HG03175 (cell line): Measurements from ENCODE around the gene GABBR2.
"Not testable (repeated sequence)": the region's sequence is repeated elsewhere in the genome, so short reads cannot be mapped to it uniquely, and the experiment has no call there.

Experiments
- ATAC-seq: cut with Tn5 transposase; IDR thresholded peaks from one replicate; pipeline ENCODE4 v1.9.1; 2021; ENCODE audit warnings: mild to moderate bottlenecking, moderate library complexity; ENCODE audit not compliant: unreplicated experiment

The GABBR2 gene

DNA sequence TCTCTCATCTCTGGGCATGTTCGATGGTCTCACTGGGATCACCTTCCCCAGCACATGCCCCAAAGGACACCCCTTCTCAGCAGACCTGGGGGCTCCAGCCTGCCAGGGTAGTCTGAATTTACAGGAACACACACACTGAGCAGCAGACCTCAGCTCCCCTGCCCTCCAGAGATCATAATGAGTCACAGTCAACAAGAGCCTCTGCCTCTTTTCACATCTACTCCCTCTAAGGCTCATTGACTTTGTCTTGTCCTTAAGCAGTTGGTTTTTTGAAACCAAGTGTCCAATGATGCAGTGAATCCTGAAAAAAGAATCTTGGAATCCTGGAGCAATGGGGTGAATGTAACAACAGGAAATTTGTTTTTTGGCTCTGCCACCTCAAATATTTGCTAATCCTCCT lies 20.8 kb downstream of the GABBR2 start:
- no peak for ATAC-seq

DNA sequence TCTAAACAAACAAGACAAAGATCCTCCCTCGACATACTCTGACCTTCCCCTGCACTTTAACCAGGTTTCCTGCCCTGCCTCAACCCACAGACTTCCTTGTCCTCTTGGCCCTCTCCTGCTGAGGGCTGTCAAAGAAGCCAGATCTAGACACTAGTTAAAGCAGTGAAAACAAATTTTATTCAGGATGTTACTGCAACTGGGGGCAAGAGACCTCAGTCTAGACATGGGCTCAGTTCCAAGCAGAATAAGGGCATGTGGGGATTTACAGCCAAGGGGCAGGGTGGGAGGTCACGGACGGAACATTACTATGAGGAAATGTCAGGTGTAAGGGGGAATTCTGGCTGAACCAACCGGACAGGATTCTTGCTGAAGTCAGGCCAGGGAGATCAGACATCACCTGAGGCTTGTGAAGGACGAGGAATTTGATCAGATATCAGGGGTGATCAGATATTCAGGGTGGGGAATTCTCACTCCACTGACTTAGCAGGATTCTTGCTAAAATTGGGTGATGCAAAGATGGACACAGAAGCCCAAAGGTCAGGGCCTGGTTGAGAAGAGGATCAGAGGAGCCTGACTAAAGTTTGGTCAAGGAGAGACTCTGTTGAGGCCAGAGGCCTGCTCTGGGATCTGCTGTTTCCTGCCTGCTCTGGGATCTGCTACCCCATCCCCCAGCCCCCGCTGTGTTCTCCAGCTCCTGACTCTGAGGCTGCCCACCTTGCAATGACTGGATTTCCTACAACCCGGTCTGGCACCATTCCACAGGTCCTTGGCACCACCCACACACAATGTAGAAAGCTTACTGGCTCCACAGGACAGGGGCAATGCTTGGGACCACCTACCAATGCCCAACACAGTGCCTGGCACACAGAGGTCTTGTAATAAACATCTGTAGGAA lies 21.5 kb downstream of the GABBR2 start:
- no peak for ATAC-seq

DNA sequence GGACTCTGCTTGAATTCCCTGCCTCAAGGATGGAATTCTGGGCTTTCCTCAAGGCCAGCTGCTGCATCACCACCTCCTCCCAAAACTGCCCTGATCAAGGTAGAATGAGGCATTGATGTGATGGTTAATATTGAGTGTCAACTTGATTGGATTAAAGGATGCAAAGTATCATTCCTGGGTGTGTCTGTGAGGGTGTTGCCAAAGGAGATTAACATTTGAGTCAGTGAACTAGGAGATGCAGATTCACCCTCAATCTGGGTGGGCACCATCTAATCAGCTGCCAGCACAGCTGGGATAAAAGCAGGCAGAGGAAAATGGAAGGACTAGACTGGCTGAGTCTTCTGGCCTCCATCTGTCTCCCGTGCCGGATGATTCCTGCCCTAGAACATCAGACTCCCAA lies 23.9 kb downstream of the GABBR2 start:
- not testable (repeated sequence) for ATAC-seq

DNA sequence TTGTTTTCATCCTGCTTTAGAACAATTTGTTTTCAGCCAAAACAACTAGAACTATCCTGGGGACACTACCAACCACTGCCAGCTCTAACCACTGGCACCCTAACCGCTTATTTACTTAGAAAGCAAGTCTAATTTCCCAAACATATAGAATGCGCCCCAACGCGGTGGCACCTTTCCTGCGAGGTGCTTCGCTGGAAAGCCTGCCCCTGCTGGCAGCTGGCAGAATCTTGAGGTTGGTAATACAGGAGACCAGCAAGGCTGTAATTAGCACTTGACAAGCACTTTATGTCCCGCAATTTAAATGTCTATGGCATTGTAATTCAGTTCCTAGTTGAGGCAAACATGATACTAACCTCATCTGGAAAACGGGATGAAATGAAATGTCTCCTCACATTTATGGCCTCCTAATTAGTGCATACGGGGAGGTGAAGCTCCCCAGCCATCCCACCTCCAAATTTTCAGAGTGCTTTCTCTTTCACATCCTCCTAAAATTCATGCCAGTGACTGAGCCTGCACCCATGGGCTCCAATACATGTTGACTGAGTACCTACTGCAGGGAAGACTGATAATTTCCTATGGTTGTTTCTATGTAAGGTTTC lies 30.4 kb downstream of the GABBR2 start:
- no peak for ATAC-seq

DNA sequence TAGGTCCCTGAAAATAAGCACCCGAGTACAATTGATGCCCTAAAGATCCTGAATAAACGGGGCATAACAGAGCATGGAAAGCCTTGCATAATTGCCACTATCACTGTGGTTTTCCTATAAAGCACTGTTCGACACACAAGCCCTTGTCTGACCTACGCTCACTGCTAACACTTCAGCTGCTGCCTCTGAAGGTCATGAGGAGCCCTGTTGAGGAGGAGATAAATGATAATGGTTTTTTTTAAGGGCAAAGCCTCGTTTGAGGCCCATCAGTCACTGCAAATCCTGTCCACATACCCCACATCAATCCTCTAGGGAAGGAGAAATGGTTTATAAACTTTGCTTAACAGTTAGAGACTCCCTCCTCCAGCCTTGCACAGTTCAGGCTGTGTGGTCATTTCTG lies 35.1 kb downstream of the GABBR2 start:
- no peak for ATAC-seq

DNA sequence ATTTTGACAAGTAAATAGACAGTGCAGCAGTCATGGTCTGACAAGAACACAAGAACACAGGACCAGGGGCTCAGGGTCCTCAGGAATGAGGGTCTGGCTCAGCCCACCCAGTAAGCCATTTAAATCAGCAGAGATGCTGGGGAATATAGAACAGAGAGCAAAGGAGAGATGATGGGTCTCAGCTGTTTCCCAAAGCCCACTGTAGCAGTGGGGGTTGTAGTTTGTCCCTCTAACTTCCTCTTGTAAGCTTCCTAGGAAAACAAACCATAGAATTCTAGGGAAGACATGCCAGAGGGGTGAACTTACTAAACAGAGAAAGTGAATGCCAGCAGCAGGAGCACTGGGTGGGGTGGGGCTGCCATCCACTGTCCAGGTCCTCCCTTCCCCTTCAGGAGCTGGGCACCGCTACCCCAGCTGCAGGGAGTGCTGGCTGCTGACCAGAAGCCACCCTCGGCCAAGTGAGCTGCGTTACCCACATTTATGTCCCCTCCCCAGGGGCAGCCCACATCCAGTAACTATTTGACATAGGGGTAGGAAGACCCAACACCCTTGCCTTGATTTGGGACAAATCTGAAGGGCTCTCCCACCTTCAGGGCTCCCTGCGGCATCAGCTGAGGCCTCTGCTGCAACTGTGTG lies 41.6 kb downstream of the GABBR2 start:
- no peak for ATAC-seq

DNA sequence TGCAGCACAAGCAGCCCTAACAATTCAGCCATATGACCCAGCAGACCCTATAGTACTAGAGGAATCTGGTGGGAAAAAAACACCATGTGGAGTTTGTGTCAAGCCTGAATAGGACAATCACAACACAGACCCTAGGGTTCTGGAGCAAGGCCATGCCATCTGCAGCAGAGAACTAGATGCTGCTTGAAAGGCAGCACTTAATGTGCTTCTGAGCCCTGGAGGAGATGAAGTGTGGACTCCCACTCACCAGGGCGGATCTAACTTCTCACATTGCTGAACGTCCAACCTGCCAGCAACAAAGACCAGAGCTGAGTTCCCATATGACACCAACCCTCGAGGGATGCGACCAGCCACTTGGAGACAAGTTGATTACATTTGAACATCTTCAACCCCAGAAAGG lies 43.2 kb downstream of the GABBR2 start:
- ATAC-seq, result no peak

DNA sequence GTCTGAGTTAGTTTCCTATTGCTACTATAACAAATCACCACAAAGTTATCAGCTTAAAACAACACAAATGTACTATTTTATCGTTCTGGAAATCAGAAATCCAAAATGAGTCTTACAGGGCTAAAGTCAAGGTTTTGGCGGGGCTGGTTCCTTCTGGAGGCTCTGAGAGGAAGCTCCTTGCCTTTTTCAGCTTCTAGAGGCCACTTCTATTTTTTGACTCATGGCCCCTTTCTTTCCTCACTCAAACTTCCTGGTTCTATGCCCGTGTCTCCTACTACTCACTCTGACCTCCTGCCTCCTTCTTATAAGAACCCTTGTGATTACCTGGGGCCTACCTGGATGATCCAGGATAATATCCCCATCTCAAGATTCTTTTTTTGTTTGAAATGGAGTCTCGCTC lies 48.2 kb downstream of the GABBR2 start:
- ATAC-seq, result no peak

DNA sequence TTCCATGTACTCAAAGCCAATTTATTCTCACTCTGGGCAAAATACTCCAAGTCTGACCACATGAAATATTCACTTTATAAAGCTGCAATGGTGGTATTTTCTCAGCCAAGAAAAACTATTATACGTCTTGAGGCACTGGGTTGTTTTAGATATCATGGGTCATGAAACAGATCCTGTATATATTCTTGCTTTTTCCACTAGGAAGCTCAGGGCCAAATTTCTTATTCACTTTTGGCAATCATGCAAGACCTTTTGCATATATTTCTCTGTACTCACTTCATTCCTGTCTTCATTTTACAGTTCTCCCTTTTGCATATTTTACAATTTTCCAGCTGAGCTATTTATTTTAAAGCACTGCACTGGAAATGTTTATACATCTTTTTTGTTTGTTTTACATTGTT lies 49.8 kb downstream of the GABBR2 start:
- ATAC-seq, result no peak

DNA sequence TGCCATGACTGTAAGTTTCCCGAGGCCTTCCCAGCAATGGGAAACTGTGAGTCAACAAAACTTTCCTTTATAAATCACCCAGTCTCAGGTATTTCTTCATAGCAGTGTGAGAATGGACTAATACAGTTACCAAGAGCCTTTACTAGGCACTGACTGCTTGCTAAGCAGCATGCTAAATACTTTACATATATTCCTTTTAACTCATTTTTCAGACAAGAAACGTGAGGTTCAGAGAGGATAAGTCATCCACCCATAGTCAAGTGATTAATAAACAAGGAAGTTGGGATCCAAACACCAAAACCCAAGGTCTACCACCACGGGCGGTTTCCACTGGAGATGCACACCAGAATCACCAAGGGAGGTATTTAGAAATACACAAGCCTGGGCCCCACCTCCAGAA lies 50.8 kb downstream of the GABBR2 start:
- ATAC-seq, result no peak

DNA sequence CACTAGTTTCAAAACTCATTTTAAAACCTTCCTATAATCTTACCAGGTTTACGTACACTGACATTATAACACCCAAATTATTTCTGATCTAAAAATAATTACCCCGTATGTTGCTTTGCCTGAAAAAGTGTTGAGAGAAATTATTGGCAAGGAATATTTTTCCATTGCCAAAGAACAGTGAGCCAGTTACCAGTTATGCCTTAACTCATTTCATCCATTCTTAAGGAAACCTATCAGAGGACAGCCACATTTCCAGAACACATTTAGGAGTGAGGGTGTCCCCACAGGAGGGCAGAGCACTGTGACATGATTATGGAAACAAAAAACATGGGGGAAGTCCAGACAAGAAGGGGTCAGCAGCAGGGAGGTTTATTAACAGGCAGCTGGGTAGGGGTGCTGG lies 52.2 kb downstream of the GABBR2 start:
- ATAC-seq, result no peak

DNA sequence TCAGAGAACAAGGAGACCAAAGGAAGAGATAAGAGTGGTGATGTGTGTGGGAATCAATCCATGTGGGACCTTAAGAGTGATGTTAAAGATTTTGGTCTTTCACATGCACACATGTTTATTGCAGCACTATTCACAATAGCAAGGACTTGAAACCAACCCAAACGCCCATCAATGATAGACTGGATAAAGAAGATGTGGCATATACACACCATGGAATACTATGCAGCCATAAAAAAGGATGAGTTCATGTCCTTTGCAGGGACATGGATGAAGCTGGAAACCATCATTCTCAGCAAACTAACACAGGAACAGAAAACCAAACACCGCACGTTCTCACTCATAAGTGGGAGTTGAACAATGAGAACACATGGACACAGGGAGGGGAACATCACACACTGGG lies 53.3 kb downstream of the GABBR2 start:
- not testable (repeated sequence) for ATAC-seq

DNA sequence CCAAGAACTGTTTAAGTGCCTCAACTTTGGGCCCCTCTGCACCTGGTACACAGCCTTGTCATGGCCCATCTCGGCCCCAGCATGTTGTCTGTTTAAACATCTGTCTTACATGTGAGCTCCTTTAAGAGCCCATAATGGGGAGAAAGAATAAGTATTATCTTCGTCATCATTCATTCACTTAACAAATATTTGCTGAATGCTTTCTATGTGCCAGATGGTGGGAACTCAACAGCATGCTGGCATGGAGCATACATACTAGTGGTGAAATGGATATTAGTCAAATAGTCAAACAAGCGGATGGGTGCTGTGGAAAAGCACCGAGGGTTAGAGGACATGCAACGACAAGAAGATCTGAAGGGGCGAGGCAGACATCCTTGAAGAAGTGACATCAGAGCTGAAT lies 54.5 kb downstream of the GABBR2 start:
- no peak for ATAC-seq

DNA sequence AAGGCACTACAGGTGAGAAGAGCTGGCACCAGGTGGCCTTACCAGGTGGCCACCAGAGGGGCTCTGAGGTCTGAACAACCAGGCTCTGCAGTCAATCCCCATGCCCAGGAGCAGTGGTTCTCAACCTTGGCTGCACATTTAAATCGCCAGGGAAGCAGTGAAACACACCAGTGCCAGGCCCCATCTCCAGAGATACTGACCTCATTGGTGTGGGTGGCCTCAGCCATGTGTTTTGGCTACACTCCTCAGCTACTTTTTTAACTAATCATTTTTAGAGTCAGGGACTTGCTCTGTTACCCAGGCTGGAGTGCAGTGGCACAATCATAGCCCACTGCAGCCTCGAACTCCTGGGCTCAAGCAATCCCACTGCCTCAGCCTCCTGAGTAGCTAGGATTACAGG lies 56.0 kb downstream of the GABBR2 start:
- no peak for ATAC-seq

DNA sequence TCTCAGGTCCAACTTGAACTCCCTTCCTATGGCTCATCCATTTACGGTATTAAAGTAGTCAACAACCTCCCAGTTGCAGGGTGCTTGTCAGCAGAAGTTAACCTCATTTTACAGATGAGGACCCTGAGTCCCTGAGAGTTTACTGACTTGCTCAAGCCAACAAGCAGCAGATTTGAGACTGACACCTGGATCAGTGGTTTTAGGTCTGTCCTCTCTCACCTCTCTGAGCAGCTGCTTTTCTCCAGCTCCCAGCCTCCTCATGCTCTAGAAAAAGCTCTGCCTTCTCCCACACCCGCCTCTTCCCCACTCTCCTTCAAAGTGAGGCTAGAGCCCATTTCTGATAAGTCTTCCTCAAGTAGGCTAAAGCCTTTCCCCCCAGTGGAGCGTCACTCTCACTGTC lies 56.4 kb downstream of the GABBR2 start:
- ATAC-seq, result no peak

DNA sequence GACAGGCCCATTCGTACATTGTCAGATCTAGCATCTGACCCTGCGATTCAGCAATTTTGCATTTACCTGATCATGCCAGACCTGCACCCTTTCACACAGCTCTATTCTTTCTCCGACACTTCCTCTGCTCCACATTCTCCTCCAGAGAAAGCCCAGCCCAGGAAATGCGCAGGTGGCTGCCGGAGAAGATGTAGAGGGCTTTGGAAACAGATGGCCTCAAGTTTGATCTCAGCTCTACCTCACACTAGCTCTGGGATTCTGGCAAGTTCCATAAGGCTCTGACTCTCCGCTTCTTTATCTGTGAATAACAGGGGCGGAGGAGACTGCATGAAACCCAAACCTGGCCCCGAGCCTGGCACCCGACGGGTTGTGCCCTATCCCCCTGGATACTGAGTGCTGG lies 61.5 kb downstream of the GABBR2 start:
- ATAC-seq, result no peak

DNA sequence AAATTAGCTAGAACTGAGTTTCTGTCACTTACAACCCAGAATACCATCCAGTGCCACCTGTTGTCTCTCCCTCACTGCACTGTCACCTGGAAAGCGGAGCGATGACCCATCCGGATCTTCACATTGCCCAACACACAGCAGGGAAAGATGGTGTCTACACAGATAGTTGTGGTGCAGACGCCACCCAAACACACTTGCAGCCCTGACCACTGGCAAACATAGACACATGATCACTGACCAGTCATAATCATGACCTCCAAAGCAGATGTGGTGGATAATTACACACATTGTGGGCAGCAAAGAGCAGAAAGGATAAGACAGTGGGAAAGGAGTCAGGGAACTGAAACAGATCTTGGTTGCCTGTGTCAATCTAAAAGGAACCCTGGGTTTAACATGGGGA lies 64.7 kb downstream of the GABBR2 start:
- ATAC-seq, result no peak

DNA sequence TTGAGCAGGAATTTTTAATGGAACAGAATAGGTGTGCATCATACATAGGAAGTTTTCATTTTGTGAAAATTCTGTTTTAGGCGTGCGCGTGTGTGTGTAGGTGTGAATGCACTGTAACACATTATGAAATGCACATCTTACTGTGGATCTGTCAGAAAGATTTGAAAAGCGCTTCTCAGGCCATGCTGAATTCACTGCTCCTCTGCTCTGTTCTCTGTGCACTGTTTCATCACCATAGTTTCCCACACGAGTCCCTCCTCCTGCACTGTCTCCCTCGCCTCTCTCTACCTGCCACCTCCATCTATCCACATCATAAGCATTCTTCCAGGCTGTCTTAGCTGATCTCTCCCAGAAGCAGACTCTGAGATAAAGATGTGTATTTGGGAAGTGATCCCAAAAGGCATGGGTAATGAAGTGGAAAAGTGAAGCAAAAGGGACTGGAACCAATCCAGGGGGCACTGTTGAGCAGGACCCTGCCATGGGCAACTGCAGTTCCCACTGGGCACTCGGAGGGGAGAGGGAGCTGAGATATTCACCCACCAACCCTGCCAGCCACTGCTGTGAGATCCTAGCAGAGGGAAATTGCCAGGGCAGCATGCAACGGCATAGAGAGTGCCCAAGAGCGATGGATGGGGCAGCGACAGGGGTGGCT lies 65.9 kb downstream of the GABBR2 start:
- ATAC-seq, result no peak

DNA sequence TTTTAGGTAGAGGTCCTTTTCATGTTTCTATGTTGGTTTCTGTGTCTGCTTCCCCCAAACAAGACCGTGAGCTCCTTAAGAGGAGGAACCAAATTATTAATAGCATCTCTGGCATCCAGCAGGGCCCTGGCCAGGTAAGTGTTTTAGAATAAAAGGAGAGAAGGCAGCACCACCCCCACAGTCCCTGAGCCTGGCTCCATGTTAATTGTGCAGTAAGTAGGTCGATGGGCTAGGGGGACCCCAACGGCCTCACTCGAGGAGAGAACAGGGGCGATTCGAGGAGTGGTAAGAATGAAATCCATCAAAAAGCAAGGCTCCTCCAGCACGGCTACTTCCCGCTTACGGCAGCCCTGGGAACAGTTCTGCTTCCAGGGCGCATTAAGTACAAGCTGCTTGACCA lies 67.0 kb downstream of the GABBR2 start:
- ATAC-seq, result no peak

DNA sequence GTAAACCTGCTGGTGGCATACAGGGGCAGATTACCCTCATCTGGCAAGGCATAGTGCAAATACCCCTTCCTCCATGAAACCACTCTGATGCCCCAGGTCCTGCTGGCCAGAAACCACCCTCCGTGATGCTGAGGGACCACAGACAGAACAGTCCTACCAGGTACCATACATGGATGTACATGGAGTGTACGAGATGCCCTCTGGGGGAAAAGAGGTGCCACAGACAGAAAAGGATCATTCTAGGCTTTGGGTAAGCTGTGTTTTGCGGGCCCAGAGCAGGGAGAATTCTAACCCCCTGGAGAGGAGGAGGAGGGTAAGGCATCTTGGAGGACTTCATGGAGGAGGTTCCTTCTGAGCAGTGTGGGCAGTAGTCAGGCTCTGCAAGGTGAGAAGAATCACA lies 68.3 kb downstream of the GABBR2 start:
- ATAC-seq, result no peak

DNA sequence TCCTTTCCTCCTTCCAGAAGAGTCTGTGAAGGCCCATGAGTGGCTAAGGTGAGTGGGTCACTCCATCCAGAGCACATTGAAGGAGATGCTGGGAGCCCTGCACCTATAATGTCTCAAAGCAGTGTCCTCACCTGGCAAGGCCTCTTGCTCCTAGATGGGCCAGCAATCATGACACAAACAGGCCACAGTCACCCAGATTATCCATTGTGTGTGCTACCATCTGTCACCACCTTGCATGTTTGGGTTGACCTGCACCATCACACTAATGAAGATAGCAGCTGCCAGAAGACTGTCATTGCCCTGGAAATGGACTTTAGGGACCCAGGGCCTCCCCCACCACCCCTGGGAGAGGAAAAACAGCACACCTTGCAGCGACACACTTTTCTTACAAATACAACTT lies 69.6 kb downstream of the GABBR2 start:
- ATAC-seq, result no peak

DNA sequence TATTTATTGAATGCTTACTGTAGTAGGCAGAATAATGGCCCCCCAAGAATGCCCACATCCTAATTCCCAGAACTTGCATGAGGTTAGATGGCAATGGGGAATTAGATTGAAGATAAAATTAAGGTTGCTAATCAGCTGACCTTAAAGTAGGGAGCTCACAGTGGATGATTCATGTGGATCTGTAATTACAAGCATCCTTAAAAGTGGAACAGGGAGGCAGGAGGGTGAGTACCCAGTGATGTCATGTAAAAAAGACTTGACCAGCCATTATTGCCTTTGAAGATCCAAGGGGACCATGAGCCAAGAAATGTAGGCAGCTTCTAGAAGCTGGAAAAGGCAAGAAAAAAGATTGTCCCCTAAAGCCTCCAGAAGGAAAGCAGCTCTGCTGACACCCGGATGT lies 71.4 kb downstream of the GABBR2 start:
- no peak for ATAC-seq
